ENCODE measurements around the gene SARDH. TPM values are rescaled to one million over a fixed set of nuclear protein-coding genes. Genes with fewer than 3 reads are reported as not detected.
"Not testable (repeated sequence)": the region's sequence is repeated elsewhere in the genome, so short reads cannot be mapped to it uniquely, and the experiment has no call there.

SARDH gene
- total RNA-seq, 2 experiments from 2014 or later: 17.7 to 18.5 TPM

GRCh38 chr9:133767625-133768024, 29.5 kb upstream of the SARDH start:
- TF ChIP-seq CTCF (IDR thresholded peaks at IDR 0.05): no peak
- Histone ChIP-seq H3K4me1 (ENCODE audit: insufficient read depth, low read length) (no peaks in the 10 kb centered on the region), H3K36me3 (ENCODE audit: insufficient read depth, low read length) (no peaks in the 10 kb centered on the region), H3K27ac (ENCODE audit: low read depth in 1 of 2, low read length in 2 of 2) (no peak overlapping the region), H3K9me3 (ENCODE audit: control insufficient read depth in 1 of 2, insufficient read depth in 1 of 2, low read length in 2 of 2) (peaks cover 8 to 15% of the 10 kb centered on the region in 2 experiments), H3K4me3 (ENCODE audit: low read length) (no peak overlapping the region), H3K27me3 (ENCODE audit: control insufficient read depth in 1 of 2, insufficient read depth in 2 of 2, low read length in 2 of 2) (no peaks in the 10 kb centered on the region)
- CTCF ChIA-PET: no interaction called here
- intact Hi-C loops (cut with DNase I, micrococcal nuclease): no loop called here
- ATAC-seq (ENCODE audit: poor library complexity) (no peak), DNase-seq (no peak)
- Mint-ChIP-seq H3K27ac (no peak overlapping the region), H3K9me3 (no peaks in the 10 kb centered on the region), H3K4me1 (ENCODE audit: low read depth) (no peaks in the 10 kb centered on the region), H3K4me3 (no peak overlapping the region), H3K36me3 (ENCODE audit: low read depth) (peaks cover 6% of the 10 kb centered on the region), H3K27me3 (no peaks in the 10 kb centered on the region)
- POLR2A ChIA-PET: no interaction called here

GRCh38 chr9:133767008-133767407, 28.9 kb upstream of the SARDH start:
- no peak for TF ChIP-seq CTCF (IDR thresholded peaks at IDR 0.05)
- ATAC-seq (ENCODE audit: poor library complexity) (no peak), DNase-seq (no peak)
- no peaks in the 10 kb centered on the region for H3K4me1 ChIP-seq (ENCODE audit: insufficient read depth, low read length)
- CTCF ChIA-PET: no interaction called here
- H3K27me3 ChIP-seq (ENCODE audit: control insufficient read depth in 1 of 2, insufficient read depth in 2 of 2, low read length in 2 of 2): no peaks in the 10 kb centered on the region
- Mint-ChIP-seq H3K36me3 (ENCODE audit: low read depth) (peaks cover 6% of the 10 kb centered on the region), H3K9me3 (no peaks in the 10 kb centered on the region), H3K27ac (no peak overlapping the region), H3K4me3 (no peak overlapping the region), H3K27me3 (no peaks in the 10 kb centered on the region), H3K4me1 (ENCODE audit: low read depth) (no peaks in the 10 kb centered on the region)
- H3K4me3 ChIP-seq (ENCODE audit: low read length): no peak overlapping the region
- POLR2A ChIA-PET: no interaction called here
- H3K27ac ChIP-seq (ENCODE audit: low read depth in 1 of 2, low read length in 2 of 2): no peak overlapping the region
- intact Hi-C loops (cut with DNase I, micrococcal nuclease): no loop called here
- H3K36me3 ChIP-seq (ENCODE audit: insufficient read depth, low read length): no peaks in the 10 kb centered on the region
- peaks cover 8 to 15% of the 10 kb centered on the region in 2 experiments for H3K9me3 ChIP-seq (ENCODE audit: control insufficient read depth in 1 of 2, insufficient read depth in 1 of 2, low read length in 2 of 2)

GRCh38 chr9:133766234-133766633, 28.1 kb upstream of the SARDH start:
- CTCF ChIA-PET; H3K36me3 Mint-ChIP-seq (ENCODE audit: low read depth); H3K27me3 Mint-ChIP-seq; H3K4me1 ChIP-seq (ENCODE audit: insufficient read depth, low read length); H3K4me1 Mint-ChIP-seq (ENCODE audit: low read depth); H3K4me3 ChIP-seq (ENCODE audit: low read length); DNase-seq; POLR2A ChIA-PET; H3K36me3 ChIP-seq (ENCODE audit: insufficient read depth, low read length); intact Hi-C loops (cut with DNase I, micrococcal nuclease); H3K9me3 Mint-ChIP-seq; H3K27ac ChIP-seq (ENCODE audit: low read depth in 1 of 2, low read length in 2 of 2); H3K27me3 ChIP-seq (ENCODE audit: control insufficient read depth in 1 of 2, insufficient read depth in 2 of 2, low read length in 2 of 2); H3K27ac Mint-ChIP-seq; H3K4me3 Mint-ChIP-seq; ATAC-seq (ENCODE audit: poor library complexity): not testable (repeated sequence)
- peaks cover 8 to 15% of the 10 kb centered on the region in 2 experiments for H3K9me3 ChIP-seq (ENCODE audit: control insufficient read depth in 1 of 2, insufficient read depth in 1 of 2, low read length in 2 of 2)

Data from CD4-positive, alpha-beta T cell (primary cell).